K562 (cell line): ENCODE measurements around the gene TUBB4B. TPM values are rescaled to one million over a fixed set of nuclear protein-coding genes. Genes with fewer than 3 reads are reported as not detected.

Experiments
- E2F1 ChIP-seq: sonication (generic); formaldehyde crosslinking; IDR thresholded peaks from 2 replicates; pipeline ENCODE4 v1.8.1; 2023; ENCODE audit warnings: mild to moderate bottlenecking, missing genetic modification reagents, moderate library complexity
- EGR1 ChIP-seq: fragments of 450-650 bp; conservative IDR thresholded peaks from 2 replicates; pipeline ENCODE4 v1.6.1; 2017; ENCODE audit warnings: mild to moderate bottlenecking
- HMG20B ChIP-seq: fragments of 250-450 bp; sonication (Bioruptor Pico); IDR thresholded peaks from 2 replicates; pipeline ENCODE4 v1.5.0; 2021; ENCODE audit warnings: mild to moderate bottlenecking
- HOXB6 ChIP-seq: fragments of 250-450 bp; sonication (Bioruptor Pico); IDR thresholded peaks from 2 replicates; pipeline ENCODE4 v1.5.1; 2022; ENCODE audit warnings: mild to moderate bottlenecking, borderline replicate concordance
- MAZ ChIP-seq, 2 experiments: fragments of 450-650 bp in 1 of 2; sonication (generic) in 1 of 2; formaldehyde crosslinking; IDR thresholded peaks in 1 of 2; conservative IDR thresholded peaks in 1 of 2; 2 replicates each; pipeline versions ENCODE4 v1.4.0 to v1.5.0; 2020; ENCODE audit warnings: mild to moderate bottlenecking in 1 of 2, missing genetic modification reagents in 1 of 2
- PHB2 ChIP-seq: fragments of 450-650 bp; IDR thresholded peaks from 2 replicates; pipeline ENCODE4 v1.6.1; 2017; ENCODE audit warnings: low read depth
- RB1 ChIP-seq: fragments of 450-650 bp; IDR thresholded peaks from 2 replicates; pipeline ENCODE4 v1.6.1; 2017; ENCODE audit warnings: low read depth, mild to moderate bottlenecking
- RBFOX2 ChIP-seq: fragments of 200-400 bp; formaldehyde crosslinking; IDR thresholded peaks from 2 replicates; pipeline ENCODE4 v1.6.1; 2017; ENCODE audit warnings: low read depth, mild to moderate bottlenecking, low read length, moderate library complexity
- RREB1 ChIP-seq: fragments of 250-450 bp; sonication (Bioruptor Pico); IDR thresholded peaks from 2 replicates; pipeline ENCODE4 v1.4.0; 2020
- SIN3A ChIP-seq, 2 experiments: fragments of 150-350 bp in 1 of 2; IDR thresholded peaks; 2 replicates each; pipeline ENCODE4 v1.6.1; 2011 to 2016; ENCODE audit warnings: borderline replicate concordance in 2 of 2, low read depth in 2 of 2, low read length in 2 of 2, mild to moderate bottlenecking in 2 of 2, moderate library complexity in 2 of 2; ENCODE audit not compliant: control insufficient read depth in 1 of 2
- ZBTB11 ChIP-seq, 3 experiments: fragments of 200-800 bp in 1 of 3; fragments of 250-450 bp in 1 of 3; fragments of 450-650 bp in 1 of 3; sonication (Bioruptor Pico) in 1 of 3; sonication (Bioruptor generic) in 1 of 3; formaldehyde crosslinking in 1 of 3; IDR thresholded peaks; 2 replicates each; pipeline versions ENCODE4 v1.6.1 to v1.8.0; 2016 to 2022; ENCODE audit warnings: mild to moderate bottlenecking in 2 of 3, missing genetic modification characterization in 2 of 3, missing compliant biosample characterization in 1 of 3, moderate library complexity in 1 of 3
- ZBTB5 ChIP-seq: fragments of 450-650 bp; IDR thresholded peaks from 2 replicates; pipeline ENCODE4 v1.6.1; 2017; ENCODE audit warnings: antibody characterized with exemption
- ZBTB7A ChIP-seq: IDR thresholded peaks from 2 replicates; pipeline ENCODE4 v1.6.1; 2011; ENCODE audit warnings: low read depth, mild to moderate bottlenecking, low read length, moderate library complexity, borderline replicate concordance; ENCODE audit not compliant: control insufficient read depth
- polyA plus RNA-seq, 8 experiments: library from polyadenylated mRNA; depleted of rRNA in 4 of 8; stranded (reverse) in 5 of 8; unstranded in 3 of 8; fragments of >200 nt; fragmentation: Nextera tagmentation in 2 of 8; fragmentation: Illumina TruSeq in 1 of 8; extraction: Ambion mirVana in 2 of 8; extraction: Trizol in 1 of 8; gene quantifications; 2 replicates each; pipeline versions ENCODE4 v1.2.1 to v1.2.3, GENCODE V29; 2011 to 2014; ENCODE audit warnings: inconsistent platforms in 1 of 8, missing spikeins in 1 of 8
- total RNA-seq, 7 experiments: library from RNA; depleted of rRNA in 6 of 7; stranded (reverse); fragments of >200 nt in 6 of 7; fragmentation: Illumina TruSeq in 2 of 7; extraction: Trizol in 2 of 7; gene quantifications; 2 replicates each; pipeline versions ENCODE4 v1.2.1 to v1.2.3, GENCODE V29; 2011 to 2021; ENCODE audit warnings: low replicate concordance in 1 of 7

The TUBB4B gene
- total and polyA plus RNA-seq, 9 of the 15 experiments (the other 6 are each of a cell fraction or from before 2014, with no cell fraction given) = 24.1 to 443 (median 268) TPM

- TF ChIP-seq ZBTB5 (no peak), PHB2 (no peak), RBFOX2 (peak; percentile 19), HOXB6 (CRISPR knock-in tag) (no peak), HMG20B (CRISPR knock-in tag) (no peak), RREB1 (no peak), SIN3A (IDR thresholded peaks at IDR 0.05; ENCODE audit: borderline replicate concordance in 2 of 2, control insufficient read depth in 1 of 2, low read depth in 2 of 2, low read length in 2 of 2) (peak in 1 of 2 experiments; percentile 13; a peak in 2 of 4 replicates), ZBTB7A (0 out of 2 replicates have a peak, but pooled peaks have one; percentile 2), ZBTB11 (CRISPR knock-in tag; IDR thresholded peaks at IDR 0.05) (peak in 1 of 3 experiments; percentile 98; a peak in 2 of 6 replicates), MAZ (CRISPR knock-in tag; conservative IDR thresholded peaks at IDR 0.05 in 1 of 2, IDR thresholded peaks at IDR 0.05 in 1 of 2) (0 out of 4 replicates have a peak, but pooled peaks of 1 of the 2 experiments have one; percentile 4), EGR1 (no peak), RB1 (0 out of 2 replicates have a peak, but pooled peaks have one; percentile 2), E2F1 (CRISPR knock-in tag) (peak; percentile 16; the same call in 1 of the 2 replicates)
Observed at GRCh38 chr9:137255448-137256114, 14.5 kb downstream of the TUBB4B start (continued).
